ENCODE measurements around the gene ZNRF2. TPM values are rescaled to one million over a fixed set of nuclear protein-coding genes. Genes with fewer than 3 reads are reported as not detected.

ZNRF2 gene
- polyA plus RNA-seq, 1 experiment = 1.6 TPM

DNA sequence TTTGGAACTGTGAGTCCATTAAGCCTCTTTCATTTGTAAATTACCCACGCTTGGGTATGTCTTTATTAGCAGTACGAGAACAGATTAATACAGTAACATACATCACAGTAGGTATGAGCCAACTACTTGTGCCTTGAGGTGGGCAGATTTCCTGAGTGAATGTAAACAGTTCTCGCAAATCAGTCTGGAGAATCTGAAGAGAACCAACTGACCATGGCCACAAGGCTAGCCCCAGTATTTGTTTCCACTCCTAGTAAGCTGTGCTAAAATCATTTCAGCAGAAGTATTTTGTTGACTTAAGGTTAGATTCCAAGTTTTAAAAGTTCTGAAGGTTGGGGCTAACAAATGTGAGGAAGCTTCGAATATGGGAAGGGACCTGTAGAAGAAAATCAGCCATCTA is 111.3 kb downstream of the ZNRF2 start:
- DNase-seq (ENCODE audit: low read depth) = no peak
- ChIA-PET CTCF (interaction anchor here (1.2 kb wide), 2 partner anchors 10 to 15 kb away, joined by 3 to 4 read pairs; no protein-coding TSS in a partner anchor), POLR2A (no interaction called here)
- no peak overlapping the region for H3K4me3 ChIP-seq (ENCODE audit: low read depth, low read length)
- TF ChIP-seq, protein P1, sequence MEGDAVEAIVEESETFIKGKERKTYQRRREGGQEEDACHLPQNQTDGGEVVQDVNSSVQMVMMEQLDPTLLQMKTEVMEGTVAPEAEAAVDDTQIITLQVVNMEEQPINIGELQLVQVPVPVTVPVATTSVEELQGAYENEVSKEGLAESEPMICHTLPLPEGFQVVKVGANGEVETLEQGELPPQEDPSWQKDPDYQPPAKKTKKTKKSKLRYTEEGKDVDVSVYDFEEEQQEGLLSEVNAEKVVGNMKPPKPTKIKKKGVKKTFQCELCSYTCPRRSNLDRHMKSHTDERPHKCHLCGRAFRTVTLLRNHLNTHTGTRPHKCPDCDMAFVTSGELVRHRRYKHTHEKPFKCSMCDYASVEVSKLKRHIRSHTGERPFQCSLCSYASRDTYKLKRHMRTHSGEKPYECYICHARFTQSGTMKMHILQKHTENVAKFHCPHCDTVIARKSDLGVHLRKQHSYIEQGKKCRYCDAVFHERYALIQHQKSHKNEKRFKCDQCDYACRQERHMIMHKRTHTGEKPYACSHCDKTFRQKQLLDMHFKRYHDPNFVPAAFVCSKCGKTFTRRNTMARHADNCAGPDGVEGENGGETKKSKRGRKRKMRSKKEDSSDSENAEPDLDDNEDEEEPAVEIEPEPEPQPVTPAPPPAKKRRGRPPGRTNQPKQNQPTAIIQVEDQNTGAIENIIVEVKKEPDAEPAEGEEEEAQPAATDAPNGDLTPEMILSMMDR (IDR thresholded peaks at IDR 0.05; ENCODE audit: insufficient read depth, low read depth, low read length) = no peak
- H3K36me3 ChIP-seq (ENCODE audit: control insufficient read depth, insufficient read depth, low read length) = no peaks in the 10 kb centered on the region
- no peaks in the 10 kb centered on the region for H3K27me3 ChIP-seq (ENCODE audit: control insufficient read depth, insufficient read depth, low read length)

DNA sequence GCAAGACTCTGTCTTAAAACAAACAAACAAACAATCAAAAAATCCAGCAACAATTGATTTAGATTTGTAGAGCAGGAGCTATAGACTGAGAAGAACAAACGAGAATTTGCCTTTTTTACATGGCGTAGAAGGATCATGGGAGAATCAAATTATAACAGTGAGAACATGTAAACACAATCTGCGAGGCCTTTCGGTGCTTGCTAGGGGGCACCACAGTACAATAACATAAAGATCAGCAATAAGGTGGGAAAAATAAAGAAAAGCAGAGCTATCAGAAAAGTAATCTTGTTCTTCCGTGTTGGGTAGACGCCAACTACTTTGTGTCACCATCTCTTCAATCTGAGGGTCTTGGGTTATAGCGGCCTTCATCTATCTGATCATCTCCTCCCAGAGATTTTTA is 112.0 kb downstream of the ZNRF2 start:
- Histone ChIP-seq H3K36me3 (ENCODE audit: control insufficient read depth, insufficient read depth, low read length) (no peaks in the 10 kb centered on the region), H3K4me3 (ENCODE audit: low read depth, low read length) (no peak overlapping the region), H3K27me3 (ENCODE audit: control insufficient read depth, insufficient read depth, low read length) (no peaks in the 10 kb centered on the region)
- TF ChIP-seq, protein P1 (IDR thresholded peaks at IDR 0.05; ENCODE audit: insufficient read depth, low read depth, low read length) = peak; percentile 8; the same call in 1 of the 2 replicates
- CTCF ChIA-PET = interaction anchor here (0.7 to 1.2 kb wide), 7 partner anchors 8 to 233 kb away, joined by 3 to 5 read pairs (median 4); no protein-coding TSS in a partner anchor
- DNase-seq (ENCODE audit: low read depth) = no peak
- POLR2A ChIA-PET = no interaction called here

DNA sequence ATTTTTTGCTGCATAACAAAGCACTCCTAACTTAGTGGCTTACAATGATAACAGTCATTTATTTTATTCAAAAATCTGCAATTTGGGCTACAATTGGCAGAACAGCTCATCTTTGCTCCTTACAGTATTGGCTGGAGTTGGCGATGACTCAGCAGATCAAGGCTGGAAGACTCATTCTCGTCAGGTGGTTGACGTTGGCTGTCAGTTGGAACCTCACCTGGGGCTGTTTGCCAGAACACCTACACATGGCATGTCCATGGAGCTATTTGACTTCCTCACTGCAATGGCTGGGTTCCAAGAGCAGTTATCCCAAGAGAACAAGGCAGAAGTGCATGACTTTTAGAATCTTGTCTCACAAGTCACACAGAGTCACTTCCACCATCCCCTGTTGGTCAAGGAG is 119.1 kb downstream of the ZNRF2 start:
- no peak for DNase-seq (ENCODE audit: low read depth)
- ChIA-PET POLR2A (no interaction called here), CTCF (interaction anchor here (1.6 kb wide), 1 partner anchor 9 kb away, joined by 4 read pairs; no protein-coding TSS in a partner anchor)
- Histone ChIP-seq H3K4me3 (ENCODE audit: low read depth, low read length) (no peak overlapping the region), H3K27me3 (ENCODE audit: control insufficient read depth, insufficient read depth, low read length) (no peaks in the 10 kb centered on the region), H3K36me3 (ENCODE audit: control insufficient read depth, insufficient read depth, low read length) (no peaks in the 10 kb centered on the region)
- TF ChIP-seq, protein P1 (IDR thresholded peaks at IDR 0.05; ENCODE audit: insufficient read depth, low read depth, low read length) = no peak

DNA sequence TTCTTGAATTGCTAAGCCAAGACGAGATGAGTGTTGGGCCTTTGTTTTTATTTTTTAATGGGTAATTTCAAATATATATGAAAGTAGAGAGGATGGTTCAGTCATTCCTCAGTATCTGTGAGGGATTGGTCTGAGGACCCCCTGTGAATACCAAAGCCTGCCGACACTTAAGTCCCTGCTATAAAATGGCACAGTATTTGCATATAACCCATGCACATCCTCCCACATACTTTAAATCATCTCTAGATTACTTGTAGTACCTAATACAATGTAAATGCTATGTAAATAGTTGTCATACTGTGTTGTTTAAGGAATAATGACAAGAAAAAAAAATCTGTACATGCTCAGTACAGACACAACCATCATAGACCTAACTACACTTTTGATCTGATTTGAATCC is 120.8 kb downstream of the ZNRF2 start:
- DNase-seq (ENCODE audit: low read depth) = no peak
- ChIA-PET CTCF (no interaction called here), POLR2A (no interaction called here)
- Histone ChIP-seq H3K27me3 (ENCODE audit: control insufficient read depth, insufficient read depth, low read length) (no peaks in the 10 kb centered on the region), H3K36me3 (ENCODE audit: control insufficient read depth, insufficient read depth, low read length) (no peaks in the 10 kb centered on the region), H3K4me3 (ENCODE audit: low read depth, low read length) (no peak overlapping the region)
- TF ChIP-seq, protein P1 (IDR thresholded peaks at IDR 0.05; ENCODE audit: insufficient read depth, low read depth, low read length) = no peak

DNA sequence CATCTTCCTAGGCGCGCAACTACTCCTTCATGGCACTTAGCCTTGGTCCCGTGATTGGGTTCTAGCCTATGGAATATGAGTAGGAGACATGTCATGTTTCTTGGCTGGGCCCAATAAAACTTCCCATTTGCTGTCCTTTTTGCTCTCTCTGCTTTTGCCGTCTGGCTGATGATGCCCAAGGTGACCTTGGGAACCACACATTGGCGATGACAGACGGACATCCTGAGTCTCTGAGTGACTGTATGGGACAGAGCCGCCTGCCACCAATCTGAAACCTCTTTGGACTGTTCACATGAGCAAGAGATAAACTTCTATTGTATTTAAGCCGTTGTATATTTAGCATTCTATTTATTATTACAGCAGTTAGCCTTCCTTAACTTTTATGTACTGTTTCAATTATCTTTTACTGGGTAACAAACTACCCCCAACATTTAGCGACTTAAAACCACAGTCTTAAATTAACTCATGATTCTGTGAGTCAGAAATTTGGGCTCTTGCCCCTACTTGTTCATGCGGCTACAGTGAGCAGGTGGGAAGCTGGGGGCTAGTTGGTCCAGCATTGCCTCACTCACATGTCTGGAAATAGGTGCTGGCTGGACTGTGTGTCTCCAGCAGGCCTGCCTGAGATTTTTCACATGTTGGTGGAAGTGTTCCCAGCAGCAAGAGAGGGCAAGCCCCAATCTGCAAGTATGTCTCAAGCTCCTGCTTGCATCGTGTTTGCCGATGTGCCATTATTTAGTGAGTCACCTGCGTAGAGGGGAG is 122.4 kb downstream of the ZNRF2 start:
- ChIA-PET CTCF (interaction anchor here (1.5 kb wide), 2 partner anchors 10 to 131 kb away, joined by 5 to 7 read pairs; no protein-coding TSS in a partner anchor), POLR2A (no interaction called here)
- H3K36me3 ChIP-seq (ENCODE audit: control insufficient read depth, insufficient read depth, low read length) = no peaks in the 10 kb centered on the region
- no peaks in the 10 kb centered on the region for H3K27me3 ChIP-seq (ENCODE audit: control insufficient read depth, insufficient read depth, low read length)
- TF ChIP-seq, protein P1 (IDR thresholded peaks at IDR 0.05; ENCODE audit: insufficient read depth, low read depth, low read length) = no peak
- H3K4me3 ChIP-seq (ENCODE audit: low read depth, low read length) = no peak overlapping the region
- DNase-seq (ENCODE audit: low read depth) = no peak
